AG10803 (cell line): ENCODE data around the gene NSD2.
"Not testable (repeated sequence)": the region's sequence is repeated elsewhere in the genome, so short reads cannot be mapped to it uniquely, and the experiment has no call there.

ENCODE experiments used
- DNase-seq: peaks from one replicate; pipeline ENCODE4 v3.0.0; 2010; ENCODE audit warnings: low read depth
- H3K4me3 ChIP-seq: 2 replicates; pipeline ENCODE4 v1.5.1; 2011; ENCODE audit warnings: mild to moderate bottlenecking, low read length, control low read depth
- TF ChIP-seq, protein P1 (sequence below): conservative IDR thresholded peaks from 2 replicates; pipeline ENCODE4 v1.5.1; 2011; ENCODE audit warnings: mild to moderate bottlenecking, low read length, control low read depth, inconsistent platforms

Gene NSD2

DNA sequence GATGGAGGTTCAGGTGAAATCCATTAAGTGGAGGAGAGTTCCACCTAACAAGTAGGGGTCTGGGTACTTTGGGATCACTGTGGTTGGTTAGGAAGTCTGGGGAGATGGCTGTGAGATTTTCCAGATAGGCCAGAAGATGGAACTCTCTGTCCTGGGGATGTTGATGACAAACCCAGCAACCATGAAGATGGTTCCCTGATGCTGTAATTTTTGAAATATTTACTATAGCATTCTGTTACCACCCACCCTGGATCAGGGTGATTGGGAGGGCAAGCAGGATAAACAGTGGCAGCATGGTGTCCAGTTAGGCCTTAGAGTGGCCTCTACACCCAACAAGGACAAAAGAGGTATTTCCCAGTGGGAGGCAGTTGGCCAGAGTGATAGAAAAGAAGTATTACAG is 153.5 kb downstream of the NSD2 start:
- TF ChIP-seq, protein P1, sequence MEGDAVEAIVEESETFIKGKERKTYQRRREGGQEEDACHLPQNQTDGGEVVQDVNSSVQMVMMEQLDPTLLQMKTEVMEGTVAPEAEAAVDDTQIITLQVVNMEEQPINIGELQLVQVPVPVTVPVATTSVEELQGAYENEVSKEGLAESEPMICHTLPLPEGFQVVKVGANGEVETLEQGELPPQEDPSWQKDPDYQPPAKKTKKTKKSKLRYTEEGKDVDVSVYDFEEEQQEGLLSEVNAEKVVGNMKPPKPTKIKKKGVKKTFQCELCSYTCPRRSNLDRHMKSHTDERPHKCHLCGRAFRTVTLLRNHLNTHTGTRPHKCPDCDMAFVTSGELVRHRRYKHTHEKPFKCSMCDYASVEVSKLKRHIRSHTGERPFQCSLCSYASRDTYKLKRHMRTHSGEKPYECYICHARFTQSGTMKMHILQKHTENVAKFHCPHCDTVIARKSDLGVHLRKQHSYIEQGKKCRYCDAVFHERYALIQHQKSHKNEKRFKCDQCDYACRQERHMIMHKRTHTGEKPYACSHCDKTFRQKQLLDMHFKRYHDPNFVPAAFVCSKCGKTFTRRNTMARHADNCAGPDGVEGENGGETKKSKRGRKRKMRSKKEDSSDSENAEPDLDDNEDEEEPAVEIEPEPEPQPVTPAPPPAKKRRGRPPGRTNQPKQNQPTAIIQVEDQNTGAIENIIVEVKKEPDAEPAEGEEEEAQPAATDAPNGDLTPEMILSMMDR = no peak
- no peak for DNase-seq
- H3K4me3 ChIP-seq = no peak overlapping the region

GRCh38 chr4:2025817-2026216 is 154.6 kb downstream of the NSD2 start:
- TF ChIP-seq, protein P1 = no peak
- no peak overlapping the region for H3K4me3 ChIP-seq

DNA sequence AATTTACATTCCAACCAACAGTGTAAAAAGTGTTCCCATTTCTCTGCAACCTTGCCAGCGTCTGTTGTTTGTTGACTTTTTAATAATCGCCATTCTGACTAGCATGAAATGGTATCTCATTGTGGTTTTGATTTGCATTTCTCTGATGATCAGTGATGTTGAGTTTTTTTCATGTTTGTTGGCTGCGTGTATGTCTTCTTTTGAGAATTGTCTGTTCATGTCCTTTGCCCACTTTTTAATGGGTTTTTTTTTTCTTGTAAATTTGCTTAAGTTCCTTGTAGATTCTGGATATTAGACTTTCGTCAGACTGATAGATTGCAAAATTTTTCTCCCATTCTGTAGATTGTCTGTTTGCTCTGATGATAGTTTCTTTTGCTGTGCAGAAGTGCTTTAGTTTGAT is 155.9 kb downstream of the NSD2 start:
- not testable (repeated sequence) for H3K4me3 ChIP-seq, DNase-seq

More at GRCh38 chr4:2025817-2026216, 154.6 kb downstream of the NSD2 start:
- no peak for DNase-seq

DNA sequence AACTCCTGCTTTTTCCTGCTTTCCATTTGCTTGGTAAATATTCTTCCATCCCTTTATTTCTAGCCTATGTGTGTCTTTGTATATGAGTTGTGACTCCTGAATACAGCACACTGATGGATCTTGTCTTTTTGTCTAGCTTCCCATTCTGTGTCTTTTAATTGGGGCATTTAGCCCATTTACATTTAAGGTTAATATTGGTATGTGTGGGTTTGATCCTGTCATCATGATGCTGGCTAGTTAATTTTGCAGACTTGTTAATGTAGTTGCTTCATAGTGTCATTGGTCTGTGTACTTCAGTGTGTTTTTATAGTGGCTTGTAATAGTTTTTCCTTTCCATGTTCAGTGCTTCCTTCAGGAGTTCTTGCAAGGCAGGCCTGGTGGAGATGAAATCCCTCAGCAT is 160.0 kb downstream of the NSD2 start:
- H3K4me3 ChIP-seq, DNase-seq: not testable (repeated sequence)
